ENCODE data around the gene GABBR1.

Gene GABBR1

GRCh38 chr6:29617782-29618554 lies 15.0 kb downstream of the GABBR1 start:
- no peak for DNase-seq

GRCh38 chr6:29611426-29611825 lies 21.6 kb downstream of the GABBR1 start:
- DNase-seq = no peak

GRCh38 chr6:29610540-29610939 lies 22.4 kb downstream of the GABBR1 start:
- DNase-seq = no peak

GRCh38 chr6:29608131-29608530 lies 24.9 kb downstream of the GABBR1 start:
- no peak for DNase-seq

GRCh38 chr6:29603930-29604329 lies 29.1 kb downstream of the GABBR1 start:
- DNase-seq = no peak

GRCh38 chr6:29603456-29603855 lies 29.5 kb downstream of the GABBR1 start:
- DNase-seq = no peak

- DNase-seq = no peak
Observed at GRCh38 chr6:29602564-29603361, 30.2 kb downstream of the GABBR1 start.

GRCh38 chr6:29598172-29598747 lies 34.7 kb downstream of the GABBR1 start:
- no peak for DNase-seq

- no peak for DNase-seq
Observed at GRCh38 chr6:29597184-29597583, 35.8 kb downstream of the GABBR1 start.

- DNase-seq = no peak
Observed at GRCh38 chr6:29596381-29596900, 36.5 kb downstream of the GABBR1 start.

GRCh38 chr6:29593199-29593855 lies 39.7 kb downstream of the GABBR1 start:
- DNase-seq = no peak

GRCh38 chr6:29591677-29592076 lies 41.3 kb downstream of the GABBR1 start:
- DNase-seq = no peak

GRCh38 chr6:29590218-29590808 lies 42.7 kb downstream of the GABBR1 start:
- DNase-seq = no peak

GRCh38 chr6:29589423-29590048 lies 43.4 kb downstream of the GABBR1 start:
- DNase-seq = peak; percentile 45 to 65

- DNase-seq = no peak
Observed at GRCh38 chr6:29584821-29585220, 48.2 kb downstream of the GABBR1 start, which contains the start of gene OR2H2. TSS of gene OR2H2 (plus strand) at chr6:29585121. CDS start at chr6:29587945, 2,824 bp downstream.

GRCh38 chr6:29577544-29577943 lies 55.4 kb downstream of the GABBR1 start:
- DNase-seq = no peak

GRCh38 chr6:29576056-29576455 lies 56.9 kb downstream of the GABBR1 start:
- no peak for DNase-seq

- DNase-seq = no peak
Observed at GRCh38 chr6:29567991-29568390, 65.0 kb downstream of the GABBR1 start.

GRCh38 chr6:29567541-29567940 lies 65.4 kb downstream of the GABBR1 start:
- DNase-seq = no peak

GRCh38 chr6:29566856-29567255 lies 66.1 kb downstream of the GABBR1 start:
- no peak for DNase-seq

- DNase-seq = no peak
Observed at GRCh38 chr6:29564875-29565274, 68.1 kb downstream of the GABBR1 start.

- DNase-seq = no peak
Observed at GRCh38 chr6:29563435-29563965, 69.5 kb downstream of the GABBR1 start.

All from CD4-positive, alpha-beta T cell treated with Interleukin-1 beta for 1 hour (primary cell).